ENCODE data around the gene UNC5B.

UNC5B gene

DNA sequence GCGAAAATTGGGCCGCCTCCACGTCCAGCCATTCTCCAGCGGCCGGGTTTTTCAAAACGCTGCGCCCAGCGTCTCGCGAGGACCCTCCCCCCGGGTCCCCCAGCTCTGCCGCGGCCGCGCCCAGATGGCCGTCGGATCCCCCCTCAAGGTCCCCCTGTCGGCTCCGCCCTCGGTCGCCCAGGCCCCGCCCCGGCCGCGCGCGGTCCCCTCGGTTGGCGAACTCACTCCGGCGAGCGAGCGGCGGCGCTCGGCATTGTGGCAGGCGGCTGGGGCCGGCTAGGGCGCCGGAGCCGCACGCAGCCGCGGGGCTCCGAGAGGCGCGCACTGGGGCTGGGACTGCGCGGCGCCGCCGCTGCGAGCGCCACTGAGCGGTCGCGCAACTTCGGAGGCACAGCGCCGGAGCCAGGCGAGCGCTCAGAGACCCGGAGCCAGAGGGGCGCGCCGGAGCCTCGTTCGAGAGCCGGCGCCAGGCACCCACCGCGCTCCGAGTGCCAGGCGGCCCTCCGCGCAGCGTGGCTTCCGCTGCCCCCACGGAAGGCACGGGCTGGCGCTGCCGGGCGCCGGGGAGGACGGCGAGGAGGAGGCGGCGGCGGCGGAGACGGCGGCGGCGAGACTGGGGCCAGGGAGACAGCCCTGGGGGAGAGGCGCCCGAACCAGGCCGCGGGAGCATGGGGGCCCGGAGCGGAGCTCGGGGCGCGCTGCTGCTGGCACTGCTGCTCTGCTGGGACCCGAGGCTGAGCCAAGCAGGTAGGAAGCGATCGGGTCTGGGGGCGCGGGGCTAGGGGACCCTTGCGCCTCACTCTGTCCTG is at the start of gene UNC5B:
Gene UNC5B (plus strand): TSS at position 253 of the 809 bp plus-strand sequence. CDS start 416 bp downstream, at position 669.
- peak in 1 of 2 donors; percentile 25 for DNase-seq (ENCODE audit: low read depth in 2 of 2)

DNA sequence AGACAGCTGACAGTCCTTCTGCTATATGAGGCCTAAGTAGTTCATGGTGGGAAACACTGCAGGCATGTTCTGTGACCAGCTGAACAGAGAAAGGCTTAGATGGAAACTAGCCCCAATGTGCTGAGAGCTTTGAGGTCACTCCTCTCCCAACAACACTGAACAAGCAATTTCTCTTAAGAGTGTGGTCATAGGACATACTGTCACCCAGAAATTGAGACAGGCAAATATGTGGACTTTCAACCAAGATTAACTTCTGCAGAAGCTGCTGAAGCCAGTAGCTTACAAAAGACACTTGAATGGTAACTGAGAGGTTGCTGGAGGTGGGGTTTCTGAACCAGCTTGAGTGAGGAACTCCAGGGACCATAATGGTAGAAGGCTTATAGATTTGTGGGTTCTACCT is 38.9 kb upstream of the UNC5B start:
- no peak for DNase-seq (ENCODE audit: low read depth in 2 of 2)

DNA sequence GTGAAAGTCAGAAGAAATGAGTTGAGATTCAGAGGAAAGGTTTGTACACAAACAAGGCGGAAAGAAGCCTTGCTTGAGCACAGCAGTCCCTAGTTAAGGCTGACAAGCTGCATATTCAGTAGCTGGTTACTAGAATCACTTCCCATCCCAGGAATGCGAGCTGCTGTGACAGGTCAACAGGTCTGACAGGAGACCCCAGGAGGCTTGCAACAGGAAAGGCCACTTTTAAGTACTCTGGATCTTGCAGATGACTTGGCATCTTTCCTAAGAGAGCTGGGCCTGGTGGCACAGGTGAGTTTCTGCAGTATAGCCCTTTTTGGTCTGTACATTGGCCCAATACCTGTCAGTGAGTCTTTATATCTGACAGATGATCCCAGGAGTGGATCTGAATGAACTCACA is 35.7 kb upstream of the UNC5B start:
- no peak for DNase-seq (ENCODE audit: low read depth in 2 of 2)

DNA sequence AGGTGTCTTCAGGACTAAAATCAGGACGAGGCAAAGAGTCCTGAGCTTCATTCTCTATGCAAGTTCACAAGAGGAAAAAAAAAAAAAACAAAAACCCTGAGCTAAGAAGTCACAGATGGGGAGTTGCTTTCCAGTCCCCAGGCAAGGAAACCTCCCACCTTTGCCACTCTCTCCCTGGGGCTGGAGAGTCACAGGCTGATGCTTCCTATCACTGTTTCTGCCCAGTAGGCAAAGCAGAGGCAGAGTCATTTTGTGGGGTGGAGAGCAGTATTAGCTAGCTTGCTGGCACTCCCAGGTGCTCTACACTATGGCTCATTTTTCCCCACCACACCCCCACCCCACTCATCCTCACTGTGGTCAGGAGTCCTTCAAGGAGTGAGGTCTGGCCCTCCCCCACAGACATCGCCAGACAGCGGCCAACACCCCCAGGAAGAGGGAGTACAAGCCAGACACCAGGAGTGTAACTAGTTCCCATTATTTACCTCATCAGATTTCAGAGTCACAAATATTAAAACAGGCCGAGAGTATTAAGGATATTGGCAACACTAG is 34.6 kb upstream of the UNC5B start:
- DNase-seq (ENCODE audit: low read depth in 2 of 2), result no peak

DNA sequence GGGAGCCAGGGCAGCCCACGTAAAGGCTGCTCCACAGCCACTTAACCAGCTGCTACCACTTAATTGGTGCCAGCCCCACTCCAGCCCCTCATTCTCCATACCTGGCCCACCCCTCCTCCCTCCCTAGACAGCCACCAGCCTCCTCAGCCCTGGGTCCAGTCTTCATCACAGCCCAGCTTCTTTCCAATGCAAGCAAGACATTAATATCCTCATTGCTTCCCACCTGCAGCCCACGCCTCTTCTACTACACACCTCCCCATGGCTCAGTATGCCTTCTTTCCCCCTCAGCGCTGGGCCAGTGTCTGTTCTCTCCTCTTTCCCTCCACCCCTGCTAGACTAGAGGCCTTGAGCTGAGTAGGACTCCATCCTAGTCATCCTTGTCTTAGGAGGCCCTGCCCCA is 33.5 kb upstream of the UNC5B start:
- no peak for DNase-seq (ENCODE audit: low read depth in 2 of 2)

DNA sequence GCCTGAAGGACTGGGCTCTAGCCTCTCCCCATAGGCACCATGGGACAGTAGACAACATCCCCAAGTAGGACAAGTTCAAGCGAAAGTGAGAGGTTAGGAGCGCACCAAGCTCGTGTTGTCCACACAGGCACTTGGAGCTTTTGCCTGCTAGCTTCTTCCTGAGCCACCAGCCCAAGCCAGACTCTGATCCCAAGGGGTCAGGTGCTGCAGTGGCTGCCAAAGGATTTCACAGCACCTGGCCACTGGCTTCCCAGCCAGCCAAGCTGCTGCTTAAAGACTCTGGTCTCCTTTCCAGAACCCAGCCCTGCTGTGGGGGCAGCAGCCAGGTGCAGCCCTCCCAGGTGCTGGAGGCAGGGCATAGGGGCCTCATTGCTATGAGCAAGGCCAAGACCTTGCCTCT is 33.0 kb upstream of the UNC5B start:
- DNase-seq (ENCODE audit: low read depth in 2 of 2), result no peak

DNA sequence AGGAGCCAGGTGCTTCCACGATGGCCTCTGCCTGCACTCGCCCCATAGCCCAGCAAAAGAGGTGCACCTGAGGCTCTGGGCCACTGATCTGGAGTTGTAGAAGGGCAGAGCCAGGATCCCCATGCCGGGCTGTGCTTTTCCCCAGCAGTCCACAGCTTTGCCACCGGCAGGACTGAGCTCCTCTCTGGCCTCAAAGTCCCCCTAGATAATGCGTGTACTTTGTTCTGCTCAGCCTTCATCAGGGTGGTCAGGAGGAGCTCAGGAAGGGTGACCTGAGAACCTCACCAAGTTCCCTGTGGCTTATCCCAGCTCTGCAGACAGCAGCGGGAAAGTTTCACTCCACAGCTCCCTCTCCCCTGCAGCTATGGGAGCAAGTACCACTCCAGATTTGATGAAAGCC is 27.9 kb upstream of the UNC5B start:
- no peak for DNase-seq (ENCODE audit: low read depth in 2 of 2)

DNA sequence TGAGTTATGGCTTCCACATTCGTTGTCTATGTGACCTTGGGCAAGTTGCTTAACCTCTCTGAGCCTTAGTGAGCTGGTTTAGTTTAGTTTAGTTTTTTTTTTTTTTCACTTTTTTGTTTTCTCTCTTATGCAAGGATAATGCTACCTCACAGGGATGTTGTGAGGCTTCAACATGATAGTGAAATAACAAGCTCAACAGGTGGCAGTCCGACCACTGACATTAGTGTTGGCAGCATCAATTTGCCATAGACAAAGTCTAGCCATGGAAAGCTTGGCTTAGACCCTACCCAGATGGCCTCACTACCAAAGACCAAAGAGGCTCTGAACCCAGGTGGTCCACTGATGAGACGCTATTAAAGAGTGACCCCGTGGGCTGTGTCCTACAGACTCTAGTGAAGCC is 27.2 kb upstream of the UNC5B start:
- DNase-seq (ENCODE audit: low read depth in 2 of 2), result no peak

DNA sequence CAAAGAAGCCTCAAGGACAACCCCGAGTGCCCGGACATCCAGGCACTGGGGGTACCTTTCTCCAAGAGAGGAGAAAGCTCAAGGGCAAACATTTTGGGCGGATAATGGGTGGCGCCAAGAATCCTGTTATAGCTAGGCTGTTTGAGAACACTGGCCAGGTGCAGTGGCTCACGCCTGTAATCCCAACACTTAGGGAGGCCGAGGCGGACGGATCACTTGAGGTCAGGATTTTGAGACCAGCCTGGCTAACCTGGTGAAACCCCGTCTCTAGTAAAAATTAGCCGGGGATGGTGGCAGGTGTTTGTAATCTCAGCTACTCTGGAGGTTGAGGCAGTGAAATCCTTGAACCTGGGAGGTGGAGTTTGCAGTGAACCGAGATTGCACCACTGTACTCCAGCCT is 25.2 kb upstream of the UNC5B start:
- no peak for DNase-seq (ENCODE audit: low read depth in 2 of 2)

DNA sequence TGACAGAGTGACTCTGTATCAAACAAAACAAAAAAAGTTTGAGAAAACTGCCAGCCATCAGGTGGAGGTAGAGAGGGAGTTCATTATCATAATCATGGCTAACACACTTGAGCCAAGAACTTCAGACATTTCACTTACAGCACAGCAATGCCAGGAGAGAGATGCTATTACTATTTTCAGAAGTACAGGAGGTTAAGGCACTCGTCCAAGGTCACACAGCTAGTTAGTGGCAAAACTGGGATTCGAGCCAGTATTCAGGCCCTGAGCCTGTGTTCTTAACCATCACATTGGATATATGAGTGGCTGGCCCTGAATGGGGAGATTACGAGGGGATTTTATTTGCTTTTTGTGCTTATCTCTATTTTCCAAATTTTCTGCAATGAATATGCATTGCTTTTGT is 24.8 kb upstream of the UNC5B start:
- DNase-seq (ENCODE audit: low read depth in 2 of 2), result no peak

DNA sequence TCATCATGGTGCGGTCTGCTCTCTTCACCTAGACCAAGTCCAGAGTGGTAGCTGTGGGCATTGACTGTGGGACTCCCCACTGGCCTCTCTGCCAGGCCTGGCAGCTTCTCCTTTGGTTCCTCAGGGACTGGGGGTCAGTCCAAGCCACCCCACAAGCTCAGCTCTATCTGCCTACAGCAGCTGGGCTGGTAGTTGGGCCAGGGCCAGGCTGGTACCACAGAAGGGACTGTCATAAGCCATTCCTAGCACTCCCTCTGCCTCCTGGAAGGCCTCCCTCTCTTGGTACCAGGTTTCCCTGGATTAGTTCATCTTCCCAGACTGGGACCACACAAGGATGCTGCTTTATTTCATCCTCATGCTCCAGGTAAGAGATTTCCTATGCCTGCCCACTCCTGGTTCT is 24.2 kb upstream of the UNC5B start:
- no peak for DNase-seq (ENCODE audit: low read depth in 2 of 2)

DNA sequence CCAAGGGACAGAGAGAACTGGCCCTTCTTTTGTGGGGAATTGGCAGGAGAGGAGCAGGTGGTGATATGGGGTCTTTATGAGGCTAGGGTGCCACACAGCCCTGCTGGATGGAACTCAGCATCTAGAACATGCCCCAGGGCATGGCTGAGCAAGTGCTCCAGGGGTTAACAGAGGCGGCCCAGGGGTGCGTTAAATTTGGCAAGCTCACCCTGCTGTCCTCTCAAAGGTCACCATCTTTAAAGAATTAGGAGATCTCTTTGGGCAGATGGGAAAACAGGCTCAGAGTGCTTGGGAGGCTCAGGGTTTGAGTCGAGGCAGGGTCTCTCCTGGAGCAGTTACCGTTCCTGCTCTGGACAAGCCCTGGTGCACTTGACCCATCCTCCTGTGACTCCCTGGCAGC is 21.4 kb upstream of the UNC5B start:
- DNase-seq (ENCODE audit: low read depth in 2 of 2), result no peak

DNA sequence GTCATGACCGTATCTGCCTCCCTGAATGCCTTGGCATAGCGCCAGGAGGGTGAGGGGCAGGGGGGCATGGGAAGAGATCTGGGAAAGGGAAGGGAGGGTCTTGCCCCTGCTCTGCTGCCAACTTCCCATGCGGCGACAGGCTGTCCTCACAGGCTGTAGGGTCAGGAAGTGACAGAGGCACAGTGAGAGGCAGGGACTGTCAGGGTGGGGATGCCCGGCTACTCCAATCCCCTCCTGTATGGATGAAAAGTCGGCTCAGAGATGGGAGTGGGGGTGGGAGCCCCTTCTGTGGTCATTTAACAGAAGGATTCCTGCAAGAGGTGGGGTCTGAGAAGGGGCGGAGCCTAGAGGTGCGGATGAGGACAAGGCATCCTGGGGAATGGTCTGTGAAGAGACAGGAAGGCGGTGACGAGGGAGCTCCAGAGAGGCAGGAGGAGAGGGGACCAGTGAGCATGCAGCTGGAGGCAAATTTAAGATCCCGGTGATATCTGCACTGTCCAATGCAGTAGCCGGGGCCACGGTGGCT is 20.8 kb upstream of the UNC5B start:
- DNase-seq (ENCODE audit: low read depth in 2 of 2), result no peak

DNA sequence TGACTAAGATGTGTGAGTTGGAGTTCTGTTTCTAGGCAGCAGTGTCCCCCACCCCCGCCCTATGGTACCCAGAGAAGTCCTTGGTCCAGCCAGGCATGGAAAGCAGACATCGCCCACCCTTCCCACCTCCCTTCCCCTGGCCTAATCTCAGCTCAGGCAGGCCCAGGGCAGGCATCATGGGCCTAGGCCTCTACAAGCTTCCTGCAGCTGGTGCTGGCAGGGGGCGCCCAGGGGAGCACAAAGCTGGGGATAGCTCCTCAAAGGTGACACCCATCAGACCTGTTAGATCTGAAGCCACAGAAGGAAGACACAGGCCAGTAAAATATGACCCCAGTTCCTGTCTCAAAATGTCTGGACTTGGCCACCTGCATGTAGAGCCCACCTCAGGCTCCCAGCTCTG is 18.9 kb upstream of the UNC5B start:
- no peak for DNase-seq (ENCODE audit: low read depth in 2 of 2)

DNA sequence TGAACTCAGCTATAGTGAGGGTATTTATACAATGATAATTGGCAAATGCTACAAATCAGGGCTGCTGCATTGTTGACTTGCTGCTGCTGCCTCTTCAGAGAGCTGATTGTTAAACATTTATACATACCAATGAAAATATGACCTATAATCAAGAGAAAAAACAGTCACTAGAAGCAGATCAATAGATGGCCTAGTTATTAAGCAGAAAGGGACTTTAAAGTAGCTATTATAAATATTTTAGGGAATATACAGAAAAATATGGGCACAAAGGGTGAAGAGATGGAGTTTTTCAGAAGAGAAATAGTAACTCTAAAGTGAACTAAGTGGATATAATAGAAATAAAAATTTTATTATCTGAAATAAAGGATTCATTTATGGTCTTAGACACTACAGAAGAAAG is 14.4 kb upstream of the UNC5B start:
- DNase-seq (ENCODE audit: low read depth in 2 of 2), result no peak

DNA sequence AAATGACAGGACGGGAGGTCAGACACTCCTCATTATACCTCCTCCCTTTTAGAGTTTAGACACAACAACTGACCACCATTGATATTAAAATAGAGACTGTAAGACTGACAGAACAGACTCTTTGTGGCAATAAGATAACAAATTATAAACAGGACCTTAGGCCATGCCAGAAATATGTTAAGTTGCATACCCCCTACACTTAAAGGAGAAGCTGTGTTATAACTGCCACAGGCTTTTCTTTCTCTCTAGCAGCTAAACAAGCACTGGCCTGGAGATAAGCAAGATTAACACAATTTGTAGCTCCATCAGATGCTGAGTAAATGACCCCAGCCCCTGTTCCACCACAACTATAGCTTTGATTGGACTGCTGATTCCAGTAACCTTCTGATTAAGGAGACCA is 10.5 kb upstream of the UNC5B start:
- no peak for DNase-seq (ENCODE audit: low read depth in 2 of 2)

DNA sequence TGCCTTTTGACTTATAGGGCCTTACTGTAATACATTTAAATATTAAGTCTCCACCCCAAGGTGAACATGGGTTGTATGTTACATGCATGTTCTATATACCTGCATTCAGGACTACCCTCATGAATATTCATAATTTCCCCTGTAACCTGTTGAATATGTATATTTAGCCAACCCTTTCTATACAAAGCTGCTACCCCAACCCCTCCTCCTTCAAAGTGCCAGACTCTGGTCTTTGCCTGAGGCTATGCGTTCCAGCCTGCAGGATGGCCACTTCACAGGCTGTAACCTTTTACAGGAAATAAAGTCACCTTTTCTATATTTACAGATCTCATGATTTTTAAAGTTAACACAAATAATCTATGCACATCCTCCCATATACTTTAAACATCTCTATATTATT is 10.1 kb upstream of the UNC5B start:
- no peak for DNase-seq (ENCODE audit: low read depth in 2 of 2)

DNA sequence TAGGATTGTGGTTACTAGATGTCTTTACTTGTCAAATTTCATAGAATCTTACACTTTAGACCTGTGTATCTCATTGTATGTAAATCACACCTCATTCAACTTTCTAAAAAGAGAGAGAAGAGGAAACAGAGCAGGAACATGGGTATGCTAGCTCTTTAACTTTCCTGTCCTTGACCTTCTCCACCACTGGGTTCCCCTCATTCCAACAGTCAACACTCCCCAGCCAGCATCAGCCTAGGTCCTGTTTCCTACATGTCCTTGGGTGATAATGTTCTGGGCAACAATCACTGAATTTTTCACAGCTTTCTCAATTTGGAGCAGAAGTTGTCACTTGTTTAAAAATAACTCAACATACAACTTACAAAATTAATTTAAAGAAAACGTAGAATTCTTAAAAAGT is 9.2 kb upstream of the UNC5B start:
- no peak for DNase-seq (ENCODE audit: low read depth in 2 of 2)

DNA sequence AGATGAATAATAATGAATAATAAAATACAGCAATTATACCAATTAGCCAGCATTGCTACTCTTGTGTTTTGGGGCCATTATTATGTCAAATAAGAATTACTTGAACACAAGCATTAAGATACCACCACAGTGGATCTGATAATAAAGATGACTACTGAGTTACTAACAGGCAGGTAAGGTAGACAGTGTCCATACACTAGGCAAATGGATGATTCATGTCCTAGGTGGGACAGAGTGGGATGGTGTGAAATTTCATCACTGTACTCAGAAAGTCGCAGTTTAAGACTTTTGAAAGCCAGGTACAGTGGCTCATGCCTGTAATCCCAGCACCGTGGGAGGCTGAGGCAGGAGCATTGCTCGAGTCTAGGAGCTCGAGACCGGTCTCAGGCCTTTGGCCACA is 8.7 kb upstream of the UNC5B start:
- no peak for DNase-seq (ENCODE audit: low read depth in 2 of 2)

DNA sequence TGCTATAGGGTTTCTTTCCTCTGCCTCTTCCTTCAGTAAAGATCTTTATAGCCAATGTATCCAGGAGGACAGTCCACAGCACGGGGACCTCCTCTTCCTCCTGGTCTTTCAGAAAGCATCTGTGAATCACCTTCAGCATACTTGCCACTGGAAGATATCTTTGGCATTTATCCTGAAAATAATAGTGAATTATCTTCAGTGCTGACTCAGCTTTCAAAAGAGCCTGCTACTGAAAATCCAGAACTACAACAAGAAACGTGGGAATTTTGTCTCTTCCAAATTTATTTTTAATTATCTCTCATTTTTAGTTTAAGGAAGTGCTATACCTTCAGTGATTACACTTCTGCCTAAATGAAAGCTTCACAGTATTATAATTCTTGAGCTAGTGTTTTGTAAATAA is 7.6 kb upstream of the UNC5B start:
- no peak for DNase-seq (ENCODE audit: low read depth in 2 of 2)

DNA sequence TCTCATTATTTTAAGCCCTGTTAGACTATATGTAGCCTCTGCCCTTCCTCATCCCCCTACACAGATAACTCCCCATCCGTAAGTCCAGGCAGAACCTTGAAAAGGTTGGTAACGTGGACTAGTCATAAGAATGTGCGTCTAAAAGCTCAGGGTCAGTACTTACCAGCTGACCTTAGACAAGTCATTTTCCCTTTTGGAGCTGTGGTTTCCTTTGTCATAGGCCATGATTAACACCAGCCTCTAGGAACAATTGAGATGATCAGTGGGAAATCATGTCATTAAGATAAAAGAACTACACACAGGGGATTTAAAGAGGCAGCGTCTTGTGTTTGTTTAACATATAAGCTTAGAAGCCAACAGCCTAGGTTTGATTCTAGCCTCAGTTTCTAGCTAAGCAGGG is 6.9 kb upstream of the UNC5B start:
- DNase-seq (ENCODE audit: low read depth in 2 of 2), result no peak

DNA sequence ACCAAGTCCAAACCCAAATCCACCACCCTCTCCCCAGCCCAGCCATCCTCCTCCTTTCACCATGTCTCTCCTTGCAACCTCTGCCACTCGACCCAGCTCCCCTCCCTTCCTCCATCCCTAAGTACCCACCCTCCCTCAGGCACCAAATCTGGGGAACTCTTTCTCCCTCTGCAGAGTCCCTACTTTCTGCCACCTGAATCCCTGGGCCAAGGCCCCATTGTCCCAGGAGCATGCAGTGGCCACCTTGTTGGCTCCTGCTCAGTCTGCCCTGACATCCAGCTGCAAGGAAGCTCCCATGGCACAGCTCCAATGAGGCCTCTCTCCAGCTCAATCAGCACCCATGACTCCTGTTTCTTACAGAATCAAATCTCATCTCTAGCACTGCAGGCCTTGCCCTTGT is 5.5 kb upstream of the UNC5B start:
- no peak for DNase-seq (ENCODE audit: low read depth in 2 of 2)

DNA sequence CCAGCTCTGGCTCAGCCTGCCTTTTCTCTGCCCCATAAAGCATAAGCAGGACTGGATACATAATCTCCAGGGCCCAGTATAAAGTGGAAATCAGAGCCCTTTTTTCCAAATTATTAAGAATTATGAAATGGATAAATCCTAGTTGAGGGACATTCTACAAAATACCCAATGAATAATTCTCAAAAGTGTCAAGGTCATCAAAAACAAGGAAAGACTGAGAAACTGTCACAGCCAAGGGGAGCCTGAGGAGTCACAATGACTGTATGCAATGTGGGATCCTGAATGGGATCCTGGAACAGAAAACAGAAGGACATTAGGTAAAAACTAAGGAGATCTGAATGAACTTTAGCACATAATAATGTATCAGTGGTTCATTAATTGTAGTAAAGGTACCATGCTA is 4.8 kb upstream of the UNC5B start:
- DNase-seq (ENCODE audit: low read depth in 2 of 2), result no peak

DNA sequence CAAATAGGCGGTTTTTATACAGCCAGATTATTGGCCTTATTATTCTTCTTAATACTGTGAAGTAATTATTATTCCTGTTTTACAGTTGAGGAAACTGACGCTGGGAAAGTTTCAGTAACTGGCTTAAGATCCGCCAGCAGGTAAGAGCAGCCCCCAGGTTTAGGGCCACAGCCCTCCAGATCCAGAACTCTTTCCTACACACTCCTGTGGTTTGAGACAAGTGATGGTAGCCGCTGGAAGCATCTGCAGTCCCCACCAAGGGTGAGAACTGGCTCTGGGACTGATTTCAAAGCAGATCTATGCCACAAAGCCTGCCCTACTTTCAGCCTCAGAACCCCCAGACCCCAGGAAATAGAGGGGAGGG is 3.0 kb upstream of the UNC5B start:
- no peak for DNase-seq (ENCODE audit: low read depth in 2 of 2)

Data from stimulated activated CD8-positive, alpha-beta memory T cell treated with anti-CD3 and anti-CD28 coated beads, Interleukin-2, amount 100 ng/mL, for 1 hour (primary cell).